ENCODE results near the gene PTPRN2.

The PTPRN2 gene

DNA sequence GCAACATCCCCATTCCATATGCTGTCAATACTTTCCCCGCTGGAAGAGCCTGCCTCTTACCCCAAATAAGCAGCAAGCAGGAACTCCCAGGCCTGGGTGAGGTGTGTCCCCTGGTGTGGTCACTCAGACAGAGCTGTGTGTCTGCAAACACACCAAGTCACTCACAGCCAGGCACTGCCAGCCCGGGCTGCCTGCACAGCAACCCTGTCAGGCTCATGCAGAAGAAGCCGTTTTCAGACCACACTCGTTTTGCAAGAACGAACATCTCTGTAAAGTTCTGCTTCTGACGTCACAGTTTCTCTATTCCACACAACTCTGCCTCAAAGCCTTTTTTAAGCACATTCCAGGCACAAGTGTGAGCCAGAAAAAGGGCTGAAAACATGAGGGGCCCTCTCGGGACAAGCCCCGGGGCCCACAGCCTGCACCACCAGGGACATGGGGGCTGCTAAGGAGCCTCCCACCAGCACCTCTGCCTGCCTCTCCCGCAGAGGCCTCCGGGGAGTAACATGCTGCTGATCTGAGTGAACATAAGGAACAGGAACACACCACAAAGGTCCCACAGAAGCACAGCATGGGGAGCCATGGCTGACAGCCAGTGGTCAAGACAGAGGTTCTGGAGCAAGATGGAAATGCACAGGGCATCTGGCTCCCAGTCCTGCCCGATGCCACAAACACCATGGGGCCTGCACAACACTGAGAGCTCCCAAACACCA lies 11.4 kb downstream of the PTPRN2 start:
- DNase-seq, result no peak

- DNase-seq, result no peak
These were observed 13.2 kb downstream of the PTPRN2 start for GRCh38 chr7:158574308-158575036.

DNA sequence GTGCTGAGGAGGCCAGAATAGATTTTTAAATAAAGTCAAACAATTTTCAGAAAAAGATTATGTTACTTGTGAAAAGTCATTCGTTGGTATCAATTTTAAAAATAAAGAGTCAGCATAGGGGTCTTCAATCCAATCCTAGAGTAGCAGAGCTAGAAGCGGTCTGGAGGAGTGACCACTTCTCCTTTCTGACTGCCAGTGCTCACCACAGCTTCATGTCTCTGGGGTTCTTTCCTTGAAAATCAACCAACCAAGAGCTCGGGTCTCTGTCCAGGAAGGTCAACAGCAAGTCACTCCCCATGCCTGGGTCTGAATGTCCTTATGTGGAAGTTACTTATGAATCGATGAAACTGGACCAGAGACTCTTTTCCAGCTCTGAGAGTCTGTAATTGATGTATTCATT lies 14.3 kb downstream of the PTPRN2 start:
- DNase-seq, result no peak

DNA sequence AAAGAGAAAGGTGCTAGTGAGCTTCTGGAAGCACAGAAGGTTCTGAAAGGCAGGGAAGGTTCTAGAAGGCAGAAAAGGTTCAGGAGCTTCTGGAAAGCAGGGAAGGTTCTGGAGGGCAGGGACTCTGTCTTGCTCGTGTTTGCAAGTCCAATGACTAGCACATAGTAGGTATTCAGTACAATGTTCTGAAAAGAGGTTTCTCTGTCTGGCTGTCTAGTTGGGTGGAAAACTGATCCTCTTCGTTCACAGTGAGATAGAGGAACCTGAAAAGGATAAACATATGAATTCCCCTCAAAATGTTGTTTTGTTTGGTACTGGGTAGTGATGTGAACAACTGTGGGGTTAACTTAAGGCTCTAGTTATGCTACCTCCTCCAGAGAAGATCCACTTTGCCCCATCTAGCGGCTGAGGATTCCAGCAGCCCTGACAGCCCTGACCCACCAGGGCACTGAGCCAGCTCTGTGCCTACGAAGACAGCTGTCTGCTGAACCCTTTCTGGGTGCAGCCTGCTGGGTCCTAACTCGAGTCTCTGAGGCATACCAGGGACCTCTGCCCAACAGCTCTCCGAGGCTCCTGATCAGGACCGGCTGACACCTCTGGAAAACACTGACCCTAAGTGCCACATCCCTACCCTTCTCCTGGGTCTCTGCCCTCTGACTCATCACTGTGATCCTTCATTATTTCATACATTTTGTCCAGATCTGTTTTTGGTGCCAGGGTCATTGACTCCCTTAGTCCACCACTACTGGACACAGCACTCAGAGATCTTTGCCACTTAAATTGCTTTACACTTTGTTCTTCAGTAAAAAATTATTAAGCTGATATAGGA lies 15.4 kb downstream of the PTPRN2 start:
- peak; percentile 4 for DNase-seq

- DNase-seq, result no peak
These were observed 17.0 kb downstream of the PTPRN2 start for GRCh38 chr7:158570449-158571170.

- no peak for DNase-seq
These were observed 17.7 kb downstream of the PTPRN2 start for GRCh38 chr7:158569858-158570323.

DNA sequence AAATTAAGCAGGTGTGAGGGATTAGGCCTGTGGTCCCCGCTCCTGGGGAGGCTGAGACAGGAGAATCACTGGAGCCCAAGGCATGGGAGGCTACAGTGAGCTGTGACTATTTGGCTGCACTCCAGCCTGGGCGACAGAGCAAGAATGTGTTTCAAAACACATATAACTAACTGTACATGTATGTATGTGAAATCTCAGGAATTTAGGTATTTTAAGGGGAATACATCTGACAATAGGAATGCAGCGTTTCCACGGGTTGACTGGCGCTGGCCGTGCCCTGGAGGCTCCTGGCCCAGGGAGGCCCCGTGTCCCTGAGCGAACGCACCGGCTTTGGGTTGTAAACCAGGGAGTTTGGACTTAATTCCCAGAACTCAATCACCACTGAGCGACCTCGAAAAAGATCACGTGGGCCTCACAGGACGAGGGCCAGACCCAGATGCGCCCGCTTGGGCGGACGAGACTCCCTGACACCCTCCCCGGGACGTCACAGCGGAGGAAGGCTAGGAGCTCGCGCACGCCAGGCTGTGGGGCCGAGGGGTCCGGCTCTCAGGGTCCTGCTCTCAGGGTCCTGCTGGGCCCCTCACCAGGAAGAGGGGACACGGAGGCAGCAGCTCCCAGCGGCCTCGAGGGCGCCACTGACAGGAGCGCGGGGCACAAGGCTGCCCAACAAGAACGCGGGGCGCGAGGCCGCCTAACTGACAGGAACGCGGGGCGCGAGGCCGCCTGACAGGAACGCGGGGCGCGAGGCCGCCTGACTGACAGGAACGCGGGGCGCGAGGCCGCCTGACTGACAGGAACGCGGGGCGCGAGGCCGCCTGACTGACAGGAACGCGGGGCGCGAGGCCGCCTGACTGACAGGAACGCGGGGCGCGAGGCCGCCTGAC lies 18.4 kb downstream of the PTPRN2 start:
- no peak for DNase-seq

GRCh38 chr7:158567153-158567603 lies 20.4 kb downstream of the PTPRN2 start:
- DNase-seq, result peak; percentile 76

DNA sequence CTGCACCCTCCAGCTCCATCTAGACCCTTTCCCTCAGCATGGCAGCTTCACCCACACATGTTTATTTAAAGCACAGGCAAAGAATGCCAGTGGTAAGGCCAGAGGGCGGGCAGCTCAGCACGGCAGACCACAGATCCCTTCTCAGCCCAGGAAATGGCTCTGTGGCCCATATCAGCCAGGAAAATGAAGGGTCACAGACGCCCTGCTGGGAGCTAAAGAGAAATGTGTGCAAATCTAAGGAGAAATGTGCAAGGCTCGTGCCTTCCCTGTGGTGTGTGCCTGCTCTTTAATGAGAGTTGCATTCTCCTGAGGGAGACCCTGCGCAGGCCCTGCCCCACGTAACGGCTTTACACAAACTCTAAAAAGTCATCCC lies 23.0 kb downstream of the PTPRN2 start:
- DNase-seq, result peak; percentile 19

- no peak for DNase-seq
These were observed 23.5 kb downstream of the PTPRN2 start for GRCh38 chr7:158563911-158564662.

DNA sequence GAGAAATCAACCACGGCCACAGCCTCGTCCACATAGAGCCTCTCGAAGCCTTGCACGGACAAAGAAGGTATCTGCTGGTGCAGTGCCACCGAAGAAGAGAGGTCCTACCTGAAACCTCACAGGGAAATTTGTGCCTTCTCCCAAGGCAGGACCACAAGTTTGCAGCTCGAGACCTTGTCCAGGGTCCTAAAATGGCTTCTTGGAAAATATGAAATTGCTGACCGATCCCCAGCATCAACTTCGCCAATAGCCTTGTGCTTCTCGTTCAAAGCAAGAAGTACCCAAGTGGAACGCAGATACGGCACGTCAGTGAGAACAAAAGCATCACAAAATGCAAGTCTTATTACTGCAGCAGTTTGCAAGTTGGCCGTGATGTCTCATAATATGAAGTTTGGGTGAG lies 24.6 kb downstream of the PTPRN2 start:
- DNase-seq, result no peak

DNA sequence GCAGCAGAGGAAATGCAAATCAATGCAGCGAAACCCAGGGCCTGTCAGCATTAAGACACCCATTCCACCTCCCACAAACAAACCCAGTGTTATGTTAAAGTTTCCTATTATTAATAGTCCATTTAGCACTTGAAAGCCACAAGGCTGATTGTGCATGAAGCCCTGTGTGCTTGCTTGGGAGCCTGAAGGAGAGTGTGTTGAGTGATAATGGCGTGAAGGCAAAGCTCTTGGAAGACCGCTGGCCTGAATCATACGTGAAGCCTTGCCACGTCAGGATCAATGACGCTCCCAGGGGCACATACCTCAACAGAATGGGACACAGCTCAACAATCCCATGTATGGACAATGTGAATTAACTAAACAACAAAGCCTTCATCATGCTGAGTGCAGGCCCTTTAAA lies 25.1 kb downstream of the PTPRN2 start:
- DNase-seq, result no peak

- DNase-seq, result no peak
These were observed 26.0 kb downstream of the PTPRN2 start for GRCh38 chr7:158561659-158562058.

DNA sequence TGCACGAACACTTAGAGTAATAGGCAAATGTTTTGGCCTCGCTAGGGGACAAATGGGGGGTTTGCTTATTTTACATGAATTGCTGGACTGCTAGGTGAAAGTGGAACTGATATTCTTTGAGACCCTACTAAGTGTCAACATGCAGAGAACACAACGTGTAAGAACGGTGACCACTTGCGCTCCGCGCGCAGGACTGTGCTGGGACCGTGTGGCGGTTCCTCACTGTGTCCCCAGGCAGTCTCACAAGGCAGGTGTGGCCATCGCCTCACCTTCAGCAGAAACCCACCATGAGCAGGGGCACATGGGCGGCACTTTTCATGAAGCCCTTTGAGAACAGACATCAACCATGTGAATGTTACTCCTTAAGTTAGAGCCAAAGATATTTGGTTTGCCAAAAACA lies 27.2 kb downstream of the PTPRN2 start:
- DNase-seq, result no peak

DNA sequence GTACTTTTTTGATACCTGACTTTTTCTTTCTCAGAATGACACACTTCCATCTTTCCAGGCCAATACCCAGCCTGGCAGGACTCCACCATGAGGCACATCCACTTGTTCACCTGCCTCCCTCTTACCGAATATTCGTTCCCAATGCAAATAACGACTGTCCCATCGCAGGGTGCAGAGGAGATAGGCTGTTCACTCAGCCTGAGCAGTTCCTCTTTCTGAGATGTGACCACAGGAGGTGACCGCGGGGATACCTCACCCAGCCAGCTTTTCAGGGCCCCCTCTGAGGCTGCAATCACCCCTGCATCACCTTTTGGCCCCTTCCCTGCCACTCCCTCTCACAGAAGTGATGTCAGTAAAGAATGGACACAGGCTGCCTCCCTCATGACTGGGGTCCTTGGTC lies 28.3 kb downstream of the PTPRN2 start:
- DNase-seq, result no peak

GRCh38 chr7:158558816-158559215 lies 28.8 kb downstream of the PTPRN2 start:
- DNase-seq, result no peak

GRCh38 chr7:158557441-158557755 lies 30.2 kb downstream of the PTPRN2 start:
- no peak for DNase-seq

- no peak for DNase-seq
These were observed 30.7 kb downstream of the PTPRN2 start for GRCh38 chr7:158556721-158557440.

GRCh38 chr7:158555034-158555520 lies 32.5 kb downstream of the PTPRN2 start:
- DNase-seq, result no peak

DNA sequence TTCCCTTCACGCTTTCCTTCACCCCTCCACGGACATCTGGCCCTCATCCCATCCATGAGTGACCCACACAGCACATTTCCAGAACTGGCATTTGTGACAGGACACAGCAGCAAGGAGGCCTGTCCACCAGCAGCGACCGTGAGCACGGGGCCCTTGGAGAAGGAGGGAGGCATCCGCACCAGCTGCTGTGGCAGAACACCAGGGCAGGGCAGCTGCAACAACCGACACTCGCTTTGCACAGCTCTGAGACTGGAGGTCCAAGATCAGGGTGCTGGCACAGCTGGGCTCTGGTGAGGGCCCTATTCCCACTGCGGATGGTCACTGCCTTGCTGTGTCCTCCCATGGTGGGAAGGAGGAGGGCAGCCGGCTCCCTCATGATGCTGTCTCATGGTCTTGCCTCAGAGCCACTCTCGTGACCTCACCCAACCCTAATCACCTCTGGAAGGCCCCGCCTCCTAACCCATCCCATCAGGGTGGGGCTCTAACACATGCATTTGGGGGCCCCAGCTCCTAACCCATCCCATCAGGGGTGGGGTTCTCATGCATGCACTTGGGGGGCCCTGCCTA lies 36.7 kb downstream of the PTPRN2 start:
- DNase-seq, result no peak

Measured in NCI-H146 (cell line).